GM12878 (cell line): ENCODE results near the gene TMEM208. TPM values are rescaled to one million over a fixed set of nuclear protein-coding genes. Genes with fewer than 3 reads are reported as not detected.

Source experiments
- ATAC-seq: fragments of 200-7000 bp; cut with Tn5 transposase; 3 replicates; pipeline ENCODE4 v1.9.1; 2020; ENCODE audit warnings: mild to moderate bottlenecking, moderate library complexity
- BruUV-seq: library from RNA; stranded (reverse); fragments of 400-500 nt; replicated peaks from 2 replicates; lab custom pipeline; 2021; lab: Mats Ljungman, UMichigan
- CTCF ChIA-PET: fragments of 300-600 bp; sonication (Branson Sonifier 250); formaldehyde crosslinking; extraction: SDS; loops from one replicate; lab custom pipeline; 2021; ENCODE audit warnings: inconsistent platforms; lab: Yijun Ruan, JAX
- POLR2A ChIA-PET: fragments of 350-600 bp; formaldehyde crosslinking; extraction: SDS; loops from one replicate; lab custom pipeline; 2021; ENCODE audit warnings: inconsistent platforms; lab: Charles Lee
- RAD21 ChIA-PET: fragments of 300-600 bp; sonication (Branson Sonifier 250); formaldehyde crosslinking; loops from one replicate; lab custom pipeline; 2023; ENCODE audit warnings: antibody characterized with exemption; ENCODE audit not compliant: unreplicated experiment; lab: Charles Lee
- SMC1A ChIA-PET: fragments of 300-600 bp; sonication (Branson Sonifier 250); formaldehyde crosslinking; loops from one replicate; lab custom pipeline; 2023; ENCODE audit not compliant: unreplicated experiment, uncharacterized antibody; lab: Charles Lee
- DNase-seq: peaks from one replicate; pipeline ENCODE4 v3.0.0-alpha.2; 2011; ENCODE audit warnings: low read depth, low spot score
- FAIRE-seq: peaks from 3 replicates; lab custom pipeline; 2011; peaks lifted over from hg19 to GRCh38; lab: Jason Lieb, UNC
- H2AFZ ChIP-seq: 2 replicates; pipeline ENCODE4 v1.6.0; 2011; ENCODE audit warnings: low read depth, low read length, control low read depth; ENCODE audit not compliant: control insufficient read depth
- H3K27ac ChIP-seq: 2 replicates; pipeline ENCODE4 v1.5.1; 2011; ENCODE audit warnings: control low read depth; ENCODE audit not compliant: control insufficient read depth, insufficient read depth
- H3K27me3 ChIP-seq, 2 experiments: replicated peaks in 1 of 2; 2 replicates each; pipeline versions ENCODE4 v1.6.0 to v1.6.1; 2011; ENCODE audit warnings: low read length in 1 of 2; ENCODE audit not compliant: control insufficient read depth in 2 of 2, insufficient read depth in 2 of 2
- H3K36me3 ChIP-seq, 2 experiments: 2 replicates each; pipeline ENCODE4 v1.5.1; 2011; ENCODE audit warnings: low read length in 1 of 2; ENCODE audit not compliant: control insufficient read depth in 2 of 2, insufficient read depth in 2 of 2
- H3K4me1 ChIP-seq: 2 replicates; pipeline ENCODE4 v1.6.1; 2011; ENCODE audit warnings: mild to moderate bottlenecking, low read length, moderate library complexity, mixed read lengths; ENCODE audit not compliant: control insufficient read depth, insufficient read depth
- H3K4me2 ChIP-seq: 2 replicates; pipeline ENCODE4 v1.6.0; 2011; ENCODE audit warnings: control low read depth; ENCODE audit not compliant: control insufficient read depth, insufficient read depth
- H3K4me3 ChIP-seq: fragments of 200-600 bp; sonication (generic); 2 replicates; pipeline ENCODE4 v1.5.1; 2016
- H3K79me2 ChIP-seq: 2 replicates; pipeline ENCODE4 v1.6.0; 2011; ENCODE audit warnings: low read length; ENCODE audit not compliant: control insufficient read depth, insufficient read depth
- H3K9ac ChIP-seq: 2 replicates; pipeline ENCODE4 v1.8.0; 2011; ENCODE audit warnings: low read length, control low read depth, mixed read lengths; ENCODE audit not compliant: control insufficient read depth, insufficient read depth
- H3K9me3 ChIP-seq: replicated peaks from 3 replicates; pipeline ENCODE4 v1.5.1; 2011; ENCODE audit warnings: mild to moderate bottlenecking, low read length; ENCODE audit not compliant: control insufficient read depth, insufficient read depth
- H4K20me1 ChIP-seq: 2 replicates; pipeline ENCODE4 v1.6.0; 2011; ENCODE audit not compliant: control insufficient read depth, insufficient read depth
- ATF3 ChIP-seq: IDR thresholded peaks from 2 replicates; pipeline ENCODE4 v1.6.1; 2011; ENCODE audit warnings: low read depth, mild to moderate bottlenecking, low read length, moderate library complexity, borderline replicate concordance; ENCODE audit errors: extremely low read depth
- CBFB ChIP-seq: IDR thresholded peaks from 2 replicates; pipeline ENCODE4 v1.6.1; 2016; ENCODE audit warnings: antibody characterized with exemption, low read depth
- IKZF2 ChIP-seq, 2 experiments: fragments of 450-650 bp; IDR thresholded peaks; 2 replicates each; pipeline ENCODE4 v1.6.1; 2017; ENCODE audit warnings: mild to moderate bottlenecking in 2 of 2, moderate library complexity in 2 of 2
- NRF1 ChIP-seq: conservative IDR thresholded peaks from 2 replicates; pipeline ENCODE4 v1.6.1; 2011; ENCODE audit warnings: mild to moderate bottlenecking, low read depth, low read length, improper control_type of control experiment
- TCF7 ChIP-seq: IDR thresholded peaks from 2 replicates; pipeline ENCODE4 v1.6.1; 2014; ENCODE audit warnings: antibody characterized with exemption, borderline replicate concordance
- ZBTB11 ChIP-seq: fragments of 450-650 bp; formaldehyde crosslinking; IDR thresholded peaks from 2 replicates; pipeline ENCODE4 v1.5.0; 2022; ENCODE audit warnings: mild to moderate bottlenecking, missing genetic modification characterization
- WGBS: methylation state at CpG from one replicate; pipeline ENCODE4 v1.1.6; 2016; ENCODE audit warnings: low lambda C conversion rate; ENCODE audit not compliant: insufficient replicate concordance, insufficient coverage; ENCODE audit errors: missing lambda C conversion rate; 5-methylcytosine and 5-hydroxymethylcytosine counted together
- in situ Hi-C: fragments of 300-500 bp; cut with MboI; formaldehyde crosslinking; loops from 9 replicates; pipeline ENCODE4 v1.14.3; 2018; ENCODE audit warnings: mixed read lengths
- intact Hi-C: fragments of 100-400 bp; cut with micrococcal nuclease; formaldehyde crosslinking; loops from one replicate; pipeline ENCODE4 v1.14.2; 2022; ENCODE audit not compliant: unreplicated experiment
- microRNA counts: library from miRNA; unstranded; fragments of <30 nt; microRNA quantifications from one replicate; lab custom pipeline; 2016
- microRNA-seq: library from miRNA; unstranded; fragments of <30 nt; microRNA quantifications from one replicate; pipeline ENCODE4, GENCODE V29; 2018
- polyA plus RNA-seq, 11 experiments: library from polyadenylated mRNA; depleted of rRNA in 4 of 11; unstranded in 6 of 11; stranded (reverse) in 5 of 11; fragments of >200 nt; fragmentation: Nextera tagmentation in 4 of 11; fragmentation: Illumina TruSeq in 1 of 11; extraction: Ambion mirVana in 4 of 11; extraction: Trizol in 1 of 11; gene quantifications; 1 replicate in 1 of 11; 2 replicates in 10 of 11; pipeline versions ENCODE4 v1.2.1 to v1.2.3, GENCODE V29; 2011 to 2016; ENCODE audit warnings: inconsistent platforms in 2 of 11, missing spikeins in 2 of 11, low read depth in 1 of 11
- small RNA-seq: library from RNA; depleted of rRNA; stranded (forward); fragments of <200 nt; gene quantifications from one replicate; pipeline ENCODE3, GENCODE V24; 2014
- total RNA-seq, 4 experiments: library from RNA; depleted of rRNA in 3 of 4; stranded (reverse); fragments of >200 nt in 3 of 4; fragmentation: Illumina TruSeq in 1 of 4; extraction: Trizol in 1 of 4; gene quantifications; 2 replicates each; pipeline versions ENCODE4 v1.2.1 to v1.2.3, GENCODE V29; 2013 to 2021

TMEM208 gene
- total and polyA plus RNA-seq, 10 of the 15 experiments (the other 5 are each of a cell fraction or from before 2014, with no cell fraction given), result 34.1 to 244 (median 54.1) TPM

- ChIA-PET RAD21 (interaction anchor here (0.6 to 2.3 kb wide), 9 partner anchors 18 to 123 kb away, joined by 3 to 9 read pairs (median 4); partner anchors contain the start of genes FHOD1 and TMEM208), CTCF (interaction anchor here (0.6 to 3.0 kb wide), 21 partner anchors 11 to 187 kb away, joined by 3 to 23 read pairs (median 3); partner anchors contain the start of genes FHOD1, KCTD19 and SLC9A5), POLR2A (interaction anchor here (0.5 kb wide), 1 partner anchor 301 kb away, joined by 5 read pairs; no protein-coding TSS in a partner anchor), SMC1A (interaction anchor here (1.3 to 3.6 kb wide), 5 partner anchors 13 to 61 kb away, joined by 4 to 16 read pairs (median 6); no protein-coding TSS in a partner anchor)
- Histone ChIP-seq H3K4me2 (peak overlapping the region; percentile 91), H3K4me3 (peak overlapping the region; percentile 74), H3K27ac (peak overlapping the region; percentile 6), H3K36me3 (no peaks in the 10 kb centered on the region; a peak in 1 of 4 replicates), H3K4me1 (peaks cover 4% of the 10 kb centered on the region; the same call in 1 of the 2 replicates), H3K9me3 (no peaks in the 10 kb centered on the region), H3K9ac (peak overlapping the region; percentile 62), H2AFZ (peak overlapping the region; percentile 69), H4K20me1 (no peaks in the 10 kb centered on the region), H3K27me3 (no peaks in the 10 kb centered on the region), H3K79me2 (0 out of 2 replicates have a peak, but pooled peaks cover 2% of the 10 kb centered on the region)
- DNase-seq, result no peak
- TF ChIP-seq ATF3 (no peak), TCF7 (no peak), IKZF2 (IDR thresholded peaks at IDR 0.05) (no peak), ZBTB11 (no peak), CBFB (no peak), NRF1 (no peak)
- no TSS peak for BruUV-seq
- in situ Hi-C loops (no loop called here), intact Hi-C loops (loop anchor here (1.0 to 5.0 kb wide), 3 partner anchors 49 to 119 kb away; partner anchors contain the start of genes KCTD19 and LRRC36)
- ATAC-seq, result no peak; the same call in 2 of the 3 replicates
- FAIRE-seq, result no peak
- 22% methylated on average over 12 of the region's 13 CpGs for WGBS
Observed at GRCh38 chr16:67277999-67278772, 51.3 kb downstream of the TMEM208 start.

MicroRNA genes within 50 kb of the gene (microRNA counts, 767-probe panel; counts per million panel counts)
- microRNA hsa-miR-328 (lab: Ali Mortazavi, UCI), result 55.3 counts per million

Small RNAs within 50 kb of the gene (microRNA-seq; reads per million reads assigned to microRNA genes)
- gene MIR328, result 29.4 reads per million, percentile 62 among the genes with 10 or more reads in this experiment

Small RNAs within 50 kb of the gene (small RNA-seq; reads per million reads assigned to genes)
- 7.3 reads per million, percentile 93 among the genes with 10 or more reads in this experiment for gene MIR328

Other genes with a start within 250 kb of the TMEM208 start
Only the 7 nearest of the 20 such genes appear.
- 11.3 and 11.6 TPM in 2 replicates for gene MATCAP1, start 43.2 kb upstream of the TMEM208 start, total RNA-seq (2014; rRNA removed)
- 7.0 and 7.8 TPM in 2 replicates for gene MATCAP1, start 43.2 kb upstream of the TMEM208 start, total RNA-seq (2014; rRNA removed; fragmentation: Illumina TruSeq; extraction: Trizol)
- 18.3 and 18.8 TPM in 2 replicates for gene MATCAP1, start 43.2 kb upstream of the TMEM208 start, total RNA-seq (2021)
- 15.5 and 20.1 TPM in 2 replicates for gene MATCAP1, start 43.2 kb upstream of the TMEM208 start, polyA plus RNA-seq (2011; rRNA removed)
- 7.2 and 9.5 TPM in 2 replicates for gene MATCAP1, start 43.2 kb upstream of the TMEM208 start, polyA plus RNA-seq (2014; fragmentation: Illumina TruSeq; extraction: Trizol)
- 1 to 10 TPM; 2.8 to 6.6 TPM for gene MATCAP1, start 43.2 kb upstream of the TMEM208 start, polyA plus RNA-seq (2014; fragmentation: Nextera tagmentation; extraction: Ambion mirVana)
- gene MATCAP1, start 43.2 kb upstream of the TMEM208 start, polyA plus RNA-seq (2014; rRNA removed), result 25.8 and 28.9 TPM in 2 replicates
- gene MATCAP1, start 43.2 kb upstream of the TMEM208 start, polyA plus RNA-seq (2016; fragmentation: Nextera tagmentation; extraction: Ambion mirVana), result 1 to 10 TPM; 5.6 to 7.6 TPM
- gene EXOC3L1, start 37.0 kb upstream of the TMEM208 start, total RNA-seq (2014; rRNA removed), result not detected in 2 replicates
- gene EXOC3L1, start 37.0 kb upstream of the TMEM208 start, total RNA-seq (2014; rRNA removed; fragmentation: Illumina TruSeq; extraction: Trizol), result not detected in 2 replicates
- gene EXOC3L1, start 37.0 kb upstream of the TMEM208 start, total RNA-seq (2021), result not detected in 2 replicates
- gene EXOC3L1, start 37.0 kb upstream of the TMEM208 start, polyA plus RNA-seq (2011; rRNA removed), result not detected in 2 replicates
- gene EXOC3L1, start 37.0 kb upstream of the TMEM208 start, polyA plus RNA-seq (2014; fragmentation: Illumina TruSeq; extraction: Trizol), result not detected in 2 replicates
- gene EXOC3L1, start 37.0 kb upstream of the TMEM208 start, polyA plus RNA-seq (2014; fragmentation: Nextera tagmentation; extraction: Ambion mirVana), result not detected
- 0.03 TPM in 1 of 2 replicates, not detected in the other for gene EXOC3L1, start 37.0 kb upstream of the TMEM208 start, polyA plus RNA-seq (2014; rRNA removed)
- gene EXOC3L1, start 37.0 kb upstream of the TMEM208 start, polyA plus RNA-seq (2016; fragmentation: Nextera tagmentation; extraction: Ambion mirVana), result under 1 TPM; 0.07 to 0.42 TPM
- 105 and 116 TPM in 2 replicates for gene E2F4, start 35.0 kb upstream of the TMEM208 start, total RNA-seq (2014; rRNA removed)
- 68.2 and 72.6 TPM in 2 replicates for gene E2F4, start 35.0 kb upstream of the TMEM208 start, total RNA-seq (2014; rRNA removed; fragmentation: Illumina TruSeq; extraction: Trizol)
- gene E2F4, start 35.0 kb upstream of the TMEM208 start, total RNA-seq (2021), result 96.7 and 108 TPM in 2 replicates
- 42.7 and 75.6 TPM in 2 replicates for gene E2F4, start 35.0 kb upstream of the TMEM208 start, polyA plus RNA-seq (2011; rRNA removed)
- gene E2F4, start 35.0 kb upstream of the TMEM208 start, polyA plus RNA-seq (2014; fragmentation: Illumina TruSeq; extraction: Trizol), result 38.3 and 88.0 TPM in 2 replicates
- 10 to 100 TPM; 11.7 to 16.5 TPM for gene E2F4, start 35.0 kb upstream of the TMEM208 start, polyA plus RNA-seq (2014; fragmentation: Nextera tagmentation; extraction: Ambion mirVana)
- gene E2F4, start 35.0 kb upstream of the TMEM208 start, polyA plus RNA-seq (2014; rRNA removed), result 132 and 147 TPM in 2 replicates
- 100 to 1,000 TPM; 104 to 110 TPM for gene E2F4, start 35.0 kb upstream of the TMEM208 start, polyA plus RNA-seq (2016; fragmentation: Nextera tagmentation; extraction: Ambion mirVana)
- 2.9 and 3.3 TPM in 2 replicates for gene ELMO3, start 28.0 kb upstream of the TMEM208 start, total RNA-seq (2014; rRNA removed)
- 0.83 and 0.85 TPM in 2 replicates for gene ELMO3, start 28.0 kb upstream of the TMEM208 start, total RNA-seq (2014; rRNA removed; fragmentation: Illumina TruSeq; extraction: Trizol)
- gene ELMO3, start 28.0 kb upstream of the TMEM208 start, total RNA-seq (2021), result 4.7 TPM in 2 replicates
- gene ELMO3, start 28.0 kb upstream of the TMEM208 start, polyA plus RNA-seq (2011; rRNA removed), result 1.4 and 2.3 TPM in 2 replicates
- gene ELMO3, start 28.0 kb upstream of the TMEM208 start, polyA plus RNA-seq (2014; fragmentation: Illumina TruSeq; extraction: Trizol), result 0.08 and 0.46 TPM in 2 replicates
- under 1 TPM in 1 of 2 experiments, not detected in 1; 0.05 TPM for gene ELMO3, start 28.0 kb upstream of the TMEM208 start, polyA plus RNA-seq (2014; fragmentation: Nextera tagmentation; extraction: Ambion mirVana)
- 4.2 and 4.6 TPM in 2 replicates for gene ELMO3, start 28.0 kb upstream of the TMEM208 start, polyA plus RNA-seq (2014; rRNA removed)
- under 1 TPM; 0.64 to 0.96 TPM for gene ELMO3, start 28.0 kb upstream of the TMEM208 start, polyA plus RNA-seq (2016; fragmentation: Nextera tagmentation; extraction: Ambion mirVana)
- 26.0 and 31.7 TPM in 2 replicates for gene FHOD1, start 20.4 kb downstream of the TMEM208 start, total RNA-seq (2014; rRNA removed)
- 8.9 and 10.6 TPM in 2 replicates for gene FHOD1, start 20.4 kb downstream of the TMEM208 start, total RNA-seq (2014; rRNA removed; fragmentation: Illumina TruSeq; extraction: Trizol)
- gene FHOD1, start 20.4 kb downstream of the TMEM208 start, total RNA-seq (2021), result 65.6 and 65.7 TPM in 2 replicates
- 11.7 and 20.9 TPM in 2 replicates for gene FHOD1, start 20.4 kb downstream of the TMEM208 start, polyA plus RNA-seq (2011; rRNA removed)
- gene FHOD1, start 20.4 kb downstream of the TMEM208 start, polyA plus RNA-seq (2014; fragmentation: Illumina TruSeq; extraction: Trizol), result 10.0 and 18.5 TPM in 2 replicates
- gene FHOD1, start 20.4 kb downstream of the TMEM208 start, polyA plus RNA-seq (2014; fragmentation: Nextera tagmentation; extraction: Ambion mirVana), result 10 to 100 TPM in 1 of 2 experiments, 1 to 10 TPM in 1; 9.0 to 17.7 TPM
- gene FHOD1, start 20.4 kb downstream of the TMEM208 start, polyA plus RNA-seq (2014; rRNA removed), result 35.6 and 45.2 TPM in 2 replicates
- 10 to 100 TPM; 13.6 to 14.4 TPM for gene FHOD1, start 20.4 kb downstream of the TMEM208 start, polyA plus RNA-seq (2016; fragmentation: Nextera tagmentation; extraction: Ambion mirVana)
- 1.3 and 2.0 TPM in 2 replicates for gene SLC9A5, start 21.8 kb downstream of the TMEM208 start, total RNA-seq (2014; rRNA removed)
- gene SLC9A5, start 21.8 kb downstream of the TMEM208 start, total RNA-seq (2014; rRNA removed; fragmentation: Illumina TruSeq; extraction: Trizol), result 0.85 and 1.1 TPM in 2 replicates
- gene SLC9A5, start 21.8 kb downstream of the TMEM208 start, total RNA-seq (2021), result 2.4 and 3.2 TPM in 2 replicates
- 4.8 and 5.7 TPM in 2 replicates for gene SLC9A5, start 21.8 kb downstream of the TMEM208 start, polyA plus RNA-seq (2011; rRNA removed)
- 1.1 and 1.5 TPM in 2 replicates for gene SLC9A5, start 21.8 kb downstream of the TMEM208 start, polyA plus RNA-seq (2014; fragmentation: Illumina TruSeq; extraction: Trizol)
- under 1 TPM; 0.26 to 0.27 TPM for gene SLC9A5, start 21.8 kb downstream of the TMEM208 start, polyA plus RNA-seq (2014; fragmentation: Nextera tagmentation; extraction: Ambion mirVana)
- 2.3 and 2.7 TPM in 2 replicates for gene SLC9A5, start 21.8 kb downstream of the TMEM208 start, polyA plus RNA-seq (2014; rRNA removed)
- 1 to 10 TPM; 1.4 to 1.5 TPM for gene SLC9A5, start 21.8 kb downstream of the TMEM208 start, polyA plus RNA-seq (2016; fragmentation: Nextera tagmentation; extraction: Ambion mirVana)
- gene PLEKHG4, start 52.4 kb downstream of the TMEM208 start, total RNA-seq (2014; rRNA removed), result 0.93 and 2.6 TPM in 2 replicates
- gene PLEKHG4, start 52.4 kb downstream of the TMEM208 start, total RNA-seq (2014; rRNA removed; fragmentation: Illumina TruSeq; extraction: Trizol), result 0.69 and 0.98 TPM in 2 replicates
- gene PLEKHG4, start 52.4 kb downstream of the TMEM208 start, total RNA-seq (2021), result 1.0 and 3.1 TPM in 2 replicates
- 0.59 and 1.4 TPM in 2 replicates for gene PLEKHG4, start 52.4 kb downstream of the TMEM208 start, polyA plus RNA-seq (2011; rRNA removed)
- gene PLEKHG4, start 52.4 kb downstream of the TMEM208 start, polyA plus RNA-seq (2014; fragmentation: Illumina TruSeq; extraction: Trizol), result 0.54 TPM in 1 of 2 replicates, not detected in the other
- gene PLEKHG4, start 52.4 kb downstream of the TMEM208 start, polyA plus RNA-seq (2014; fragmentation: Nextera tagmentation; extraction: Ambion mirVana), result under 1 TPM; 0.14 to 0.24 TPM
- gene PLEKHG4, start 52.4 kb downstream of the TMEM208 start, polyA plus RNA-seq (2014; rRNA removed), result 1.7 and 1.8 TPM in 2 replicates
- 1 to 10 TPM in 1 of 2 experiments, under 1 TPM in 1; 0.64 to 1.1 TPM for gene PLEKHG4, start 52.4 kb downstream of the TMEM208 start, polyA plus RNA-seq (2016; fragmentation: Nextera tagmentation; extraction: Ambion mirVana)